ENCODE data around the gene SMIM43.
"Not testable (repeated sequence)": the region's sequence is repeated elsewhere in the genome, so short reads cannot be mapped to it uniquely, and the experiment has no call there.

The SMIM43 gene

DNA sequence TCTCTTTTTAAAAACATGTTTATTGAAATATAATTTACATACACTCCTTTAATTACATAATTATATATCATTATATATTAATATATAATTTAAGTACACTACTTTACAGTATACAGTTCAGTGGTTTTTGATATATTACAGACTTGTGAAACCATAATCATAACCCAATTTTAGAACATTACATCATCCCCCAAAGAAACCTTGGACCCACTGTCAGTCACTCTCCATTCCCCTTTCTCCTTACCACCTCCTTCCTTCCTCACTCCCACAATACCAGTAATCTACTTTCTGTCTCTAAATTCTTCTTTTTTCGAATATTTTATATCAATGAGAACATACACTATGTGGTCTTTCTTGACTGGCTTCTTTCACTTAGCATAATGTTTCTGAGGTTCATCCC, 18.2 kb upstream of the SMIM43 start:
- DNase-seq (ENCODE audit: low read depth): no peak

DNA sequence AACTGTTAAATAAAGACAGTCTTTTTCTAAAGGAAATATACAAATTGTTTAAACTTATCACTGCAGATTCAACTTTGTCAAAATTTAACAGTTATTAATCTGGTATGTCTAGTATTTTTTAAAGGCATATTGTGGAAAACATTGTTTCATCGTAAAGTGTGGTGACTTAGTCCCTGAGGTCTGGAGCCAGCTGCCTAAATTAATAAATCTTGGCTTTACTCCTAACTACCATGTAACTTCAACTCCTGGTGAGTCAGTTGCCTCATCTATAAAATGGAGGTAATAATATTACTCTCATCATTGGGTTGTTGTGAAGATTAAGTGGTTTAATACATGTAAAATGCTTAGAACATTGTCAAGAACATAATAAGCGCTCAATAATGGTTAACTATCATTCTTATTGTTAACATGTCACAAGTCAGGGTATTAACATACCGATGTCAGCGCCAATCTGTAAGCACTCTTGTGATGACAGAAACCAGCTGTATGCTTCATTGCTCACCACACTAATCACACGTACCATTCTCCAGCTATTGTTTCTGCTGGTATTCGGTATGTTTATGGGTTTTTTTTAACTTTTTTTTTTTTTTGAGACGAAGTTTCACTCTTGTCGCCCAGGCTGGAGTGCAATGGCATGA, 14.1 kb upstream of the SMIM43 start:
- DNase-seq (ENCODE audit: low read depth): no peak

DNA sequence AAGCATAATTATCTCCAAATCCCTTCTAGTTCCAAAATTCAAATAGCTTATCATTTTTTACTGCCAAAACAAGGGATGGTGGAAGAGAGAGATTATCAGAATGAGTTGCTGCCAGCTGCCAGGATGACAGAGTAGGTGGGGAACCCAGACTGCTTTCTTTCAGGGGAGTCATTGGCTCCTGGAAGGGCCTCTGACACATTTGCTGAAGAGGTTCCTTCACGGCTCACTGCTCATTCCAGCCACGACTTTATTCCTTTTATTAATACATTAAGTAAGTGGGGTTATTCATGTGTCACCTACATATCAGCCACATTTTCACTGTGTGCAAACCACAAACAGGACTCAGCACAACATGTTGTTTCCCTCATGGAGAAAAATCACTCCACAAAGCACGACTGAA, 12.7 kb upstream of the SMIM43 start:
- DNase-seq (ENCODE audit: low read depth): no peak

- DNase-seq (ENCODE audit: low read depth): no peak
These were observed 11.8 kb upstream of the SMIM43 start for GRCh38 chr4:121776610-121777401.

GRCh38 chr4:121773883-121774282, 8.9 kb upstream of the SMIM43 start:
- DNase-seq (ENCODE audit: low read depth): no peak

DNA sequence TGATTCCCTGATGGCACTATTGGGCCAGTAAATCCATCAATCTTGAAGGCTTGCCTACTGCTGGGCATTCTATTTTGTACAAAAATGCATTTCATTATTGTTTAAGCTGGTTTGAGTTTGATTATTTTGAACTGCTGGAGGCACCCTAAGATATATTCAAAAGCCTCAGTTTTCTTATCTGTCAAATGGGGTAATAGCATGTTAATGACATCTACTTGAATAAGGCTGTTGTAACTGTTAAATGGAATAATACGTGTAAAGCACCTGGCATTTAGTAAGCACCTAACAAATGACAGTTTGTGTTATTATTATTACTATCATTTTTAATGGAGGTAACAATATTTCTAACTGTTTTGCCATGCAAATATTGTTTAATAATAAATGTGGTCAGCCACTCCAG, 6.9 kb upstream of the SMIM43 start:
- DNase-seq (ENCODE audit: low read depth): no peak

- DNase-seq (ENCODE audit: low read depth): no peak
These were observed 4.4 kb upstream of the SMIM43 start for GRCh38 chr4:121769341-121769740.

DNA sequence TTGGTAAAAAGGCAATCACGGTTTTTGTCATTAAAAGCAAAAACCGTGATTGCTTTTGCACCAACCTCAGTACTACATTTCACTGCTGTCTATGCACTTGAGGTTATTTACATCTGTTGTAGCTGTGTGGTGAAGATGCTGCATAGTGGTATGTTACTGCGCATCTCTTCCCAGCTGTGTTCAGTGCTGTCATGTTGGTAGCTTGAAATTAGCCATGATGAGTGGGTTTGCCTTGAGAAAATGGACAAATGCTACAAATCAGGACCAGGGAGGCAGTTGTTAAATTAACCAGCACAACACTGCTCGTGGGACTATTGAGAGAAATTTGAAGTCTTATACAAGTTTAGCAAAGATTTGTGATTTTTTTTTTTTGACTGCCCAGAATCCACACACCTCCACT, 2.2 kb upstream of the SMIM43 start:
- no peak for DNase-seq (ENCODE audit: low read depth)

DNA sequence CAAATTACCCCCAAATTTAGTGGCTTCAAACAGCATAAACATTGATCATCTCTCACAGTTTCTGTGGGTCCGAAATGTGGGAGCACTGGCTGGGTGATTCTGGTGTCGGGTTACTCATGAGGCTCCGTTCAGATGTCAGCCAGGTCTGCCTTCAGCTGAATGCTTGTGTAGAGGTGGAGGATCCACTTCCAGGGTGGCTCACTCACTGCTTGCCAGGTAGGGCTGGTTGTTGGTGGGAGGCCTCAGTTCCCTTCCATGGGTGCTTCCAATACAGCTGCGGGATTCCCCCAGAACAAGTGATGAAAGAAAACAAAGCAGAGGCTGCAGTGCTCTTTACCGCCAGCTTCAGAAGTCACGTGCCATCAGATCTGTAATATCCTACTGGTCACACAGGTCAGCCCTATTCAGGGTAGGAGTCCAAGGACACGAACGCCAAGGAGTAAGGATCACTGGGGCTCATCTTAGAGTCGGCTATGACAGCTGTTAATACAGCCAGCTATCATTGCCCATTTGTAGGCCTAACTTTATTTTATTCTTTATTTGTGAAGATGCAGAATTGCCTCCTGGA, 1.1 kb upstream of the SMIM43 start:
- DNase-seq (ENCODE audit: low read depth): no peak

DNA sequence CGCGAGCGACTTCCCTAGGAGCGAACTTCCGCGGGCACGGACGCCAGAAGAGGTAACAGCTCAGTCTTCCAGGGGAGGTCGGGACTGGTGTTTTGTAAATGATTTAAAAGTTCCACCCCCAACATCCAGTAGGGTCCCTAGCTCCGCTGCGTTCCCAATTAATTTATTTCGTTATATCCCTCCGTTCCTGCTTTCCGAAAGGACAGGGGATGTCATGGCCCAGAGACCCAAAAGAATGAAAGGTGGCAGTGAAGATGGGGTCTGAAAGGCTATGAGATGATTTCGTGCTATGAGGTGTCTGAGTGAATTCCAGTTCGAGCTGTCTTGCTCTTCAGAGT, 373 bp upstream of the SMIM43 start:
- DNase-seq (ENCODE audit: low read depth): no peak

DNA sequence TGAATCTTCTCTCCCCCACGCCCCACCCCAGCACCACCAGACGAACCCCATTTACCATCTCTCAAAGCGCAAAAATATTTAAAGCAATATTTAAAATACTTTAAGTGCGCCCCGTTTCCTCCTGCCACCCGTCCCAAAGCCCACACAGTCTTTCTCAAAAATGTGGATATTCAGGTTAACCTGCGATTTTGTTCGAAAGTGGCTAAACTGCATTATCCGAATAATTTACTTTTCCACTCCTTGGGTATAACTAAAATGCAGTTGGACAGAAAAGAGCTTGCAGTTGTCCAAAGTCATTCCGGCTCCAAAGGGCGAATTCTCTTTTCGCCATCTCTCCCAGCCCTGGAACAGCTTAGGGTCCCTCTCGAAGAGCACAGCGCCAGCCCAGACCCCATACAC, 662 bp downstream of the SMIM43 start:
- DNase-seq (ENCODE audit: low read depth): no peak

DNA sequence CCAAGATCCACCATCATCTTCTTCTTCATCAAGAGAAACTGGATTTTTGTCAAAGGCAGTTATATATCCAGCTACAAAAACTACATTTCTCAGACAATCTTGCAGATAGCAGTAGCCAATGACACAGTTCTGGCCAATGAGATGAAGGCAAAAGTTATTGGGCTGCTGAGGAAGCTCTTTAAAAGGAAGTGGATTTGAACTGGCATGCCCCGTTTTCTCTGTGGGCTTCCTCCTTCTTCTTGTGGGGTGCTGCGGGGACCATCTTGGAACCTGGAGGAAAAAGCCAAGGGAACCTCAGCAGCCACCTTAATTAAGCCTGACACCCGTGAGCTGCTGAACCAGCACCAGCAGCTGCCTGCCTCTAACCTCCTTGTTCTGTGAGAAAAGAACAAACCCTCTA, 4.8 kb downstream of the SMIM43 start:
- no peak for DNase-seq (ENCODE audit: low read depth)

- DNase-seq (ENCODE audit: low read depth): peak; percentile 40
These were observed 5.9 kb downstream of the SMIM43 start for GRCh38 chr4:121758925-121759568.

GRCh38 chr4:121752142-121752541, 12.8 kb downstream of the SMIM43 start:
- DNase-seq (ENCODE audit: low read depth): not testable (repeated sequence)

GRCh38 chr4:121749225-121749624, 15.7 kb downstream of the SMIM43 start:
- DNase-seq (ENCODE audit: low read depth): no peak

- no peak for DNase-seq (ENCODE audit: low read depth)
These were observed 22.2 kb downstream of the SMIM43 start for GRCh38 chr4:121742794-121743193.

GRCh38 chr4:121741751-121742150, 23.2 kb downstream of the SMIM43 start:
- DNase-seq (ENCODE audit: low read depth): no peak

- no peak for DNase-seq (ENCODE audit: low read depth)
These were observed 24.1 kb downstream of the SMIM43 start for GRCh38 chr4:121740796-121741409.

DNA sequence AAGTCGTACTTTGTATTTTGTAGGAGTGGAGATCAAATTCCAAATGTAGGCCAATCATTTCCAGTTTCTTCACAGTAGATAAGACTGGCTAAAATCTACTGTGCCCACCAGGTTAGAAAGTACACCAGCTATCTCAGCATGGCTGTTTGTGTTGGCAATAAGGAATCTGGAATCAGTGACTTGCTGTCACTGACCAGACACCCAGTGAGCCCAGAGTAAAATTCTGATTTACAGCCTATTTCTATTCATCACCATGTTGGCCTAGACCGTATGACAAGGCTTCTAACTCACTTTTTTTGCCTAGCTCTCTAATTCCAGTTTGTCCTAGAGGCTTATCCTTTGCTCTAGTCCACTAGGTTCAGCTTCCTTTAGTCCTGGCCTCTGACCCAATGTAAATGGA, 25.4 kb downstream of the SMIM43 start:
- no peak for DNase-seq (ENCODE audit: low read depth)

GRCh38 chr4:121738780-121739535, 26.0 kb downstream of the SMIM43 start:
- no peak for DNase-seq (ENCODE audit: low read depth)

DNA sequence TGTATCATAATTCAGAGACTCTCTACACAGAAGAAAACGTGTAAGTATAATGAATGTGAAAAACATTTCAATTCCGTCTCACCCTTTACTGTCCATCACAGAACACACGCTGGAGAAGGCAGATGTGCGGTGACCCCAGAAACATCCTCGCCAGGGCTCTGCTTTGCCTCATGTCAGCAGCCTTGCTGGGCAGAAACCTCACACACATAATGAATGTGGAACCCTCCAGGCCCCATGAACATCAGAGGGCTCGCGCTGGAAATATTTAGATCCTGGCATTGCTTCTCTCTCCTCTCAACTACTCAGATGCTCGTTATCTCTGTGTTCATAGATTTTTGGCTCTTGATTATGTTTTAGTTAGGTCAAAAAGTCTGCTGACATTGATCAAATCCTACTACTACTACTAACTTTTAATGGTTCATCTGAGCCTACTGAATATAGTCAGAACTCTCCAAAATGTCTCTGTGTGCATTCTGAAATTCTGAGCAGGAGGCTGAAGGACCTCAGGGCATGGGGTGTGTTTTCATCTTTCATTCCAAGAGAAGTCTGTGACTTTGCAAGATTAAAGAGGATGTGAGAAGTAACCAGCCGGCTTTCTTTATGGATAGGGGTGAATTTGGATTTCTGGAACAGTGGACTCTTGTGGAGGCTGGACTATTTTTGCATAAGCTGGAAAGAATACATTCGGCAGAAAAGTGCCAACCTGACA, 27.0 kb downstream of the SMIM43 start:
- no peak for DNase-seq (ENCODE audit: low read depth)

Data from stromal cell of bone marrow (primary cell).